Measurements from ENCODE around the gene MAP3K20. TPM values are rescaled to one million over a fixed set of nuclear protein-coding genes. Genes with fewer than 3 reads are reported as not detected.

MAP3K20 gene
- total RNA-seq, 1 experiment from 2014 or later: 23.1 TPM

- no peak for DNase-seq (ENCODE audit: low read depth)
Measured at GRCh38 chr2:173050684-173051083, 25.0 kb upstream of the MAP3K20 start.

GRCh38 chr2:173051463-173052215 lies 24.0 kb upstream of the MAP3K20 start:
- DNase-seq (ENCODE audit: low read depth): no peak

GRCh38 chr2:173053043-173053699 lies 22.5 kb upstream of the MAP3K20 start:
- peak; percentile 44 for DNase-seq (ENCODE audit: low read depth)

GRCh38 chr2:173054466-173054865 lies 21.2 kb upstream of the MAP3K20 start:
- peak; percentile 52 for DNase-seq (ENCODE audit: low read depth)

- no peak for DNase-seq (ENCODE audit: low read depth)
Measured at GRCh38 chr2:173056705-173057364, 18.8 kb upstream of the MAP3K20 start.

- DNase-seq (ENCODE audit: low read depth): no peak
Measured at GRCh38 chr2:173058097-173058496, 17.5 kb upstream of the MAP3K20 start.

- no peak for DNase-seq (ENCODE audit: low read depth)
Measured at GRCh38 chr2:173058673-173059072, 17.0 kb upstream of the MAP3K20 start.

- DNase-seq (ENCODE audit: low read depth): no peak
Measured at GRCh38 chr2:173059292-173059691, 16.4 kb upstream of the MAP3K20 start.

GRCh38 chr2:173059971-173060461 lies 15.6 kb upstream of the MAP3K20 start:
- no peak for DNase-seq (ENCODE audit: low read depth)

GRCh38 chr2:173062801-173063200 lies 12.8 kb upstream of the MAP3K20 start:
- no peak for DNase-seq (ENCODE audit: low read depth)

- no peak for DNase-seq (ENCODE audit: low read depth)
Measured at GRCh38 chr2:173064151-173064805, 11.4 kb upstream of the MAP3K20 start.

GRCh38 chr2:173066887-173067676 lies 8.6 kb upstream of the MAP3K20 start:
- DNase-seq (ENCODE audit: low read depth): no peak

GRCh38 chr2:173075056-173075780 lies 428 bp upstream of the MAP3K20 start:
- no peak for DNase-seq (ENCODE audit: low read depth)

- peak; percentile 46 for DNase-seq (ENCODE audit: low read depth)
Measured at GRCh38 chr2:173076581-173077345, 1.1 kb downstream of the MAP3K20 start.

- DNase-seq (ENCODE audit: low read depth): peak; percentile 7
Measured at GRCh38 chr2:173077506-173078177, 2.0 kb downstream of the MAP3K20 start.

GRCh38 chr2:173079141-173079540 lies 3.5 kb downstream of the MAP3K20 start:
- no peak for DNase-seq (ENCODE audit: low read depth)

GRCh38 chr2:173079973-173080860 lies 4.6 kb downstream of the MAP3K20 start:
- peak; percentile 87 for DNase-seq (ENCODE audit: low read depth)

GRCh38 chr2:173086518-173087213 lies 11.0 kb downstream of the MAP3K20 start:
- DNase-seq (ENCODE audit: low read depth): no peak
